H1 (cell line): ENCODE data around the gene PNO1. TPM values are rescaled to one million over a fixed set of nuclear protein-coding genes. Genes with fewer than 3 reads are reported as not detected.

Experiments used
- CTCF ChIA-PET: fragments of 300-600 bp; sonication (Branson Sonifier 250); formaldehyde crosslinking; loops from one replicate; lab custom pipeline; 2021; ENCODE audit not compliant: partially characterized antibody; lab: Charles Lee
- POLR2A ChIA-PET: fragments of 300-600 bp; sonication (Branson Sonifier 250); formaldehyde crosslinking; loops from one replicate; lab custom pipeline; 2021; ENCODE audit warnings: inconsistent platforms; ENCODE audit not compliant: partially characterized antibody; lab: Charles Lee
- DNase-seq, 2 experiments: peaks; one replicate each; pipeline versions ENCODE4 v3.0.0 to v3.0.0-alpha.2; 2010 to 2022; ENCODE audit warnings: low spot score in 2 of 2, low read depth in 1 of 2, mixed read lengths in 1 of 2
- FAIRE-seq: peaks from 2 replicates; lab custom pipeline; 2011; peaks lifted over from hg19 to GRCh38; lab: Jason Lieb, UNC
- H2AFZ ChIP-seq: 2 replicates; pipeline ENCODE4 v1.8.1; 2012; ENCODE audit warnings: low read length, inconsistent platforms
- H2AK5ac ChIP-seq: 2 replicates; pipeline ENCODE4 v1.6.1; 2013; ENCODE audit warnings: low read depth, low read length
- H2BK120ac ChIP-seq: replicated peaks from 2 replicates; pipeline ENCODE3; 2013; ENCODE audit warnings: low read depth, low read length, inconsistent platforms
- H2BK12ac ChIP-seq: 2 replicates; pipeline ENCODE4 v1.6.1; 2013; ENCODE audit warnings: low read depth, low read length
- H2BK15ac ChIP-seq: 2 replicates; pipeline ENCODE4 v1.6.1; 2013; ENCODE audit warnings: low read length
- H2BK20ac ChIP-seq: 2 replicates; pipeline ENCODE4 v1.6.1; 2013; ENCODE audit warnings: low read length
- H2BK5ac ChIP-seq: 2 replicates; pipeline ENCODE4 v1.6.1; 2013; ENCODE audit warnings: low read depth, low read length
- H3K14ac ChIP-seq: 2 replicates; pipeline ENCODE4 v1.6.1; 2013; ENCODE audit warnings: inconsistent platforms; ENCODE audit not compliant: insufficient read length
- H3K18ac ChIP-seq: 2 replicates; pipeline ENCODE4 v1.6.1; 2013; ENCODE audit warnings: low read length; ENCODE audit errors: extremely low read depth
- H3K23ac ChIP-seq: 2 replicates; pipeline ENCODE4 v1.6.1; 2013; ENCODE audit warnings: inconsistent platforms; ENCODE audit not compliant: insufficient read length
- H3K23me2 ChIP-seq: 2 replicates; pipeline ENCODE4 v1.6.1; 2013; ENCODE audit warnings: low read depth, low read length
- H3K27ac ChIP-seq: 2 replicates; pipeline ENCODE4 v1.6.1; 2011; ENCODE audit warnings: low read depth, low read length, inconsistent platforms
- H3K27me3 ChIP-seq, 4 experiments: replicated peaks in 1 of 4; 1 replicate in 1 of 4; 2 replicates in 3 of 4; pipeline versions ENCODE4 v1.6.1 to v1.8.1; 2011 to 2013; ENCODE audit warnings: low read length in 3 of 4, mild to moderate bottlenecking in 3 of 4, inconsistent platforms in 2 of 4, mixed read lengths in 2 of 4, moderate library complexity in 1 of 4; ENCODE audit not compliant: control insufficient read depth in 3 of 4, insufficient read depth in 3 of 4; ENCODE audit errors: extremely low read depth in 1 of 4
- H3K36me3 ChIP-seq, 4 experiments: 2 replicates each; pipeline versions ENCODE4 v1.6.1 to v1.8.1; 2011 to 2013; ENCODE audit warnings: mild to moderate bottlenecking in 4 of 4, low read length in 3 of 4, moderate library complexity in 2 of 4, control low read depth in 1 of 4, inconsistent platforms in 1 of 4; ENCODE audit not compliant: insufficient read depth in 4 of 4, control insufficient read depth in 2 of 4
- H3K4ac ChIP-seq: replicated peaks from 2 replicates; pipeline ENCODE3; 2013; ENCODE audit warnings: low read length, low read depth, mixed read lengths, inconsistent platforms; ENCODE audit not compliant: insufficient read length
- H3K4me1 ChIP-seq, 4 experiments: replicated peaks in 1 of 4; 1 replicate in 1 of 4; 2 replicates in 3 of 4; pipeline versions ENCODE4 v1.6.1 to v1.8.1; 2011 to 2013; ENCODE audit warnings: low read length in 3 of 4, inconsistent platforms in 2 of 4, mixed read lengths in 1 of 4; ENCODE audit not compliant: insufficient read depth in 4 of 4, control insufficient read depth in 3 of 4
- H3K4me2 ChIP-seq, 2 experiments: 2 replicates each; pipeline versions ENCODE4 v1.6.1 to v1.8.1; 2011 to 2013; ENCODE audit warnings: low read depth in 2 of 2, low read length in 2 of 2, control low read depth in 1 of 2, inconsistent platforms in 1 of 2, mild to moderate bottlenecking in 1 of 2; ENCODE audit not compliant: insufficient read depth in 1 of 2
- H3K4me3 ChIP-seq, 4 experiments: fragments of 200-600, 300-600 bp in 1 of 4; sonication (generic), shearing (Covaris generic), sonication (Bioruptor Twin) in 1 of 4; 2 replicates each; pipeline versions ENCODE4 v1.5.1 to v1.8.1; 2011 to 2016; ENCODE audit warnings: low read length in 4 of 4, low read depth in 3 of 4, control low read depth in 2 of 4, inconsistent platforms in 2 of 4, mild to moderate bottlenecking in 2 of 4, mixed read lengths in 1 of 4, moderate library complexity in 1 of 4; ENCODE audit not compliant: insufficient read depth in 2 of 4; ENCODE audit errors: extremely low read depth in 1 of 4
- H3K56ac ChIP-seq: replicated peaks from 2 replicates; pipeline ENCODE3; 2013; ENCODE audit warnings: low read depth, mild to moderate bottlenecking, mixed read lengths, low read length, inconsistent platforms; ENCODE audit not compliant: insufficient read length
- H3K79me1 ChIP-seq: 2 replicates; pipeline ENCODE4 v1.6.1; 2013; ENCODE audit warnings: low read depth, low read length, control low read depth
- H3K79me2 ChIP-seq, 2 experiments: 2 replicates each; pipeline versions ENCODE4 v1.6.1 to v1.8.1; 2012 to 2013; ENCODE audit warnings: low read length in 2 of 2, mild to moderate bottlenecking in 2 of 2, inconsistent platforms in 1 of 2; ENCODE audit not compliant: insufficient read depth in 2 of 2, control insufficient read depth in 1 of 2
- H3K9ac ChIP-seq, 4 experiments: replicated peaks in 1 of 4; 1 replicate in 1 of 4; 2 replicates in 3 of 4; pipeline versions ENCODE4 v1.6.1 to v1.8.1; 2011 to 2013; ENCODE audit warnings: low read depth in 3 of 4, low read length in 3 of 4, control low read depth in 2 of 4, mild to moderate bottlenecking in 2 of 4, moderate library complexity in 2 of 4, inconsistent platforms in 1 of 4; ENCODE audit errors: extremely low read depth in 1 of 4
- H3K9me3 ChIP-seq, 2 experiments: 2 replicates each; pipeline versions ENCODE4 v1.6.1 to v1.8.1; 2012 to 2013; ENCODE audit warnings: mild to moderate bottlenecking in 2 of 2, moderate library complexity in 2 of 2, control low read depth in 1 of 2, inconsistent platforms in 1 of 2, low read depth in 1 of 2, low read length in 1 of 2, mixed read lengths in 1 of 2; ENCODE audit not compliant: insufficient read depth in 2 of 2
- H4K20me1 ChIP-seq, 2 experiments: replicated peaks in 1 of 2; 2 replicates each; pipeline versions ENCODE3 to v1.8.1; 2011 to 2013; ENCODE audit warnings: inconsistent platforms in 2 of 2, low read length in 2 of 2, mild to moderate bottlenecking in 1 of 2; ENCODE audit not compliant: insufficient read depth in 2 of 2, control insufficient read depth in 1 of 2
- H4K5ac ChIP-seq: 2 replicates; pipeline ENCODE4 v1.6.1; 2013; ENCODE audit warnings: low read length, low read depth, mixed read lengths, inconsistent platforms; ENCODE audit not compliant: insufficient read length
- H4K8ac ChIP-seq: 2 replicates; pipeline ENCODE4 v1.8.0; 2013; ENCODE audit warnings: mild to moderate bottlenecking, moderate library complexity, low read length, inconsistent platforms; ENCODE audit not compliant: insufficient read depth; ENCODE audit errors: extremely low read depth
- H4K91ac ChIP-seq: replicated peaks from 2 replicates; pipeline ENCODE3; 2013; ENCODE audit warnings: low read length, mixed read lengths, inconsistent platforms; ENCODE audit not compliant: insufficient read length
- ATF3 ChIP-seq: IDR thresholded peaks from 2 replicates; pipeline ENCODE4 v1.6.1; 2011; ENCODE audit warnings: low read depth, mild to moderate bottlenecking, low read length; ENCODE audit not compliant: insufficient read depth
- BCL11A ChIP-seq, 2 experiments: IDR thresholded peaks; one replicate each; pipeline ENCODE4 v1.6.1; 2011; ENCODE audit warnings: low read depth in 2 of 2, low read length in 2 of 2, mild to moderate bottlenecking in 2 of 2
- BRCA1 ChIP-seq: IDR thresholded peaks from 2 replicates; pipeline ENCODE4 v1.6.1; 2012; ENCODE audit warnings: low read depth, low read length, improper control_type of control experiment
- CTBP2 ChIP-seq: IDR thresholded peaks from 2 replicates; pipeline ENCODE4 v1.7.0; 2011; ENCODE audit warnings: borderline replicate concordance, mild to moderate bottlenecking, moderate library complexity, mixed read lengths, low read length; ENCODE audit not compliant: insufficient read depth, insufficient read length
- EP300 ChIP-seq, 2 experiments: IDR thresholded peaks; 1 replicate in 1 of 2; 2 replicates in 1 of 2; pipeline ENCODE4 v1.6.1; 2011 to 2012; ENCODE audit warnings: low read depth in 2 of 2, low read length in 2 of 2, mild to moderate bottlenecking in 2 of 2, borderline replicate concordance in 1 of 2, inconsistent platforms in 1 of 2, moderate library complexity in 1 of 2
- GTF2F1 ChIP-seq: IDR thresholded peaks from 2 replicates; pipeline ENCODE4 v1.6.1; 2012; ENCODE audit warnings: low read depth, low read length, improper control_type of control experiment, borderline replicate concordance
- HDAC6 ChIP-seq: IDR thresholded peaks from one replicate; pipeline ENCODE4 v1.7.1; 2012; ENCODE audit warnings: low read depth, mild to moderate bottlenecking, inconsistent platforms, low read length, moderate library complexity
- JUND ChIP-seq: IDR thresholded peaks from 2 replicates; pipeline ENCODE4 v1.6.1; 2011; ENCODE audit warnings: mild to moderate bottlenecking, improper control_type of control experiment, low read length
- POU5F1 ChIP-seq: IDR thresholded peaks from 2 replicates; pipeline ENCODE4 v1.6.1; 2011; ENCODE audit warnings: low read depth, mild to moderate bottlenecking, low read length, moderate library complexity
- RBBP5 ChIP-seq: IDR thresholded peaks from 2 replicates; pipeline ENCODE4 v1.7.1; 2012; ENCODE audit warnings: low read depth, mild to moderate bottlenecking, inconsistent platforms, low read length, moderate library complexity, borderline replicate concordance
- RNF2 ChIP-seq: fragments of 200-900, 300-1000 bp; sonication (generic); IDR thresholded peaks from 2 replicates; pipeline ENCODE4 v1.7.1; 2016; ENCODE audit warnings: borderline replicate concordance, low read depth, mild to moderate bottlenecking, antibody characterized with exemption, low read length; ENCODE audit not compliant: poor library complexity, severe bottlenecking; ENCODE audit errors: missing control alignments
- SIN3A ChIP-seq, 2 experiments: IDR thresholded peaks in 1 of 2; conservative IDR thresholded peaks in 1 of 2; 2 replicates each; pipeline ENCODE4 v1.6.1; 2011 to 2012; ENCODE audit warnings: low read length in 2 of 2, improper control_type of control experiment in 1 of 2, low read depth in 1 of 2, mild to moderate bottlenecking in 1 of 2
- WGBS, 2 experiments: shearing (Covaris generic) in 1 of 2; methylation state at CpG; one replicate each; pipeline versions ENCODE4 v1.1.6 to v1.1.7; 2013 to 2015; ENCODE audit warnings: low lambda C conversion rate in 2 of 2, mixed read lengths in 2 of 2, inconsistent platforms in 1 of 2, low coverage in 1 of 2, missing lambda C conversion rate in 1 of 2; ENCODE audit not compliant: insufficient replicate concordance in 2 of 2, insufficient coverage in 1 of 2, insufficient read length in 1 of 2; ENCODE audit errors: extremely low coverage in 1 of 2, missing lambda C conversion rate in 1 of 2; 5-methylcytosine and 5-hydroxymethylcytosine counted together
- polyA plus RNA-seq, 7 experiments: library from polyadenylated mRNA; depleted of rRNA in 3 of 7; stranded (reverse) in 5 of 7; unstranded in 2 of 7; fragments of >200 nt in 5 of 7; fragments of 200-250 nt in 2 of 7; gene quantifications; 1 replicate in 5 of 7; 2 replicates in 1 of 7; 4 replicates in 1 of 7; pipeline versions ENCODE4 v1.2.1 to v1.2.3, GENCODE V29; 2011 to 2013; ENCODE audit warnings: missing spikeins in 2 of 7, mixed read lengths in 2 of 7
- total RNA-seq: library from RNA; stranded (reverse); fragmentation: NEBNext Ultra II Directional; extraction: Animal tissue kit (Norgen Biotek cat#: 25700); gene quantifications from 2 replicates; pipeline ENCODE4 v1.2.1, GENCODE V29; 2021

The PNO1 gene
- total and polyA plus RNA-seq, 2 of the 8 experiments (the other 6 are each of a cell fraction or from before 2014, with no cell fraction given): 18.6 to 33.2 TPM

DNA sequence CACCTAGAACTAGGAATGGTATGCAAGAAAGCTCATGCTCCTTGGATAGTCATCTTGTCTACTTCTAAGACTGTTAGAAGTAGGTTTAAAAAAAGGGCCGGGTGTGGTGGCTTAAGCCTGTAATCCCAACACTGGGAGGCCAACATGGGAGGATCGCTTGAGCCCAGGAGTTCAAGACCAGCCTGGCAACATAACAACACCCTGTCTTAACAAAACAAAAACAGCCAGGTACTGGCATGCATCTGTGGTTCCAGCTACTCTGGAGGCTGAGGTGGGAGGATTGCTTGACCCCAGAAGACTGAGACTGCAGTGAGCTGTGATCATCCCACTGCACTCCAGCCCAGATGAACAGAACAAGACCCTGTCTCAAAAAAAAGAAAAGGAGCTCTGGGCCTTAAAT, 19.9 kb downstream of the PNO1 start:
- no peak overlapping the region for H2AFZ ChIP-seq
- H3K9ac ChIP-seq: no peak overlapping the region
- FAIRE-seq (no peak), DNase-seq (no peak)
- no peak overlapping the region for H4K91ac ChIP-seq
- H3K4ac ChIP-seq: no peak overlapping the region
- no peaks in the 10 kb centered on the region for H3K79me2 ChIP-seq
- no peak overlapping the region for H2BK20ac ChIP-seq
- H2BK5ac ChIP-seq: no peak overlapping the region
- H4K5ac ChIP-seq: no peak overlapping the region
- H3K27ac ChIP-seq: no peak overlapping the region
- no peak overlapping the region for H2BK15ac ChIP-seq
- no peaks in the 10 kb centered on the region for H3K9me3 ChIP-seq
- no peak overlapping the region for H2AK5ac ChIP-seq
- ChIA-PET POLR2A (interaction anchor here (0.6 to 3.0 kb wide), 8 partner anchors 9 to 80 kb away, joined by 3 to 12 read pairs (median 6); partner anchors contain the start of gene PNO1), CTCF (interaction anchor here (0.7 to 1.6 kb wide), 5 partner anchors 9 to 116 kb away, joined by 3 to 9 read pairs (median 3); no protein-coding TSS in a partner anchor)
- 39% methylated on average over 2 of the region's 2 CpGs; no CpG with 5 or more reads in 1 of the 2 experiments for WGBS, 2 experiments
- H2BK12ac ChIP-seq: no peak overlapping the region
- no peak overlapping the region for H3K4me2 ChIP-seq
- H3K56ac ChIP-seq: no peak overlapping the region
- H3K27me3 ChIP-seq: no peaks in the 10 kb centered on the region
- no peak overlapping the region for H4K8ac ChIP-seq
- no peak overlapping the region for H3K23ac ChIP-seq
- no peak overlapping the region for H3K18ac ChIP-seq
- H3K79me1 ChIP-seq: no peaks in the 10 kb centered on the region
- H3K36me3 ChIP-seq: peaks cover 4 to 46% (median 13%) of the 10 kb centered on the region in 4 experiments; a peak in 6 of 8 replicates
- no peaks in the 10 kb centered on the region; a peak in 1 of 7 replicates for H3K4me1 ChIP-seq
- no peak overlapping the region for H2BK120ac ChIP-seq
- peaks cover 2% of the 10 kb centered on the region in 2 experiments for H4K20me1 ChIP-seq
- H3K4me3 ChIP-seq: no peak overlapping the region
- H3K23me2 ChIP-seq: no peaks in the 10 kb centered on the region
- H3K14ac ChIP-seq: no peak overlapping the region
- TF ChIP-seq EP300 (IDR thresholded peaks at IDR 0.05; ENCODE audit: borderline replicate concordance in 1 of 2, low read depth in 2 of 2, low read length in 2 of 2): no peak
- no peak for TF ChIP-seq RBBP5
- no peak for TF ChIP-seq HDAC6
- TF ChIP-seq ATF3: no peak
- no peak for TF ChIP-seq BRCA1
- TF ChIP-seq GTF2F1: no peak
- no peak for TF ChIP-seq RNF2
- no peak for TF ChIP-seq POU5F1
- no peak for TF ChIP-seq SIN3A (conservative IDR thresholded peaks at IDR 0.05 in 1 of 2, IDR thresholded peaks at IDR 0.05 in 1 of 2; ENCODE audit: low read depth in 1 of 2, low read length in 2 of 2)
- no peak for TF ChIP-seq JUND
- no peak for TF ChIP-seq BCL11A (IDR thresholded peaks at IDR 0.05; ENCODE audit: low read depth in 2 of 2, low read length in 2 of 2)
- TF ChIP-seq CTBP2: no peak
